WTC11 (cell line): ENCODE results near the gene GRIA4. TPM values are rescaled to one million over a fixed set of nuclear protein-coding genes. Genes with fewer than 3 reads are reported as not detected.

ENCODE experiments used
- ATAC-seq: fragments of 200-7000 bp; cut with Tn5 transposase; 2 replicates; pipeline ENCODE4 v1.10.0; 2021; ENCODE audit warnings: mild to moderate bottlenecking, moderate library complexity
- CTCF ChIA-PET: fragments of 300-600 bp; sonication (Branson Sonifier 250); formaldehyde crosslinking; loops from one replicate; lab custom pipeline; 2021; ENCODE audit warnings: antibody characterized with exemption; lab: Charles Lee
- POLR2A ChIA-PET: fragments of 350-600 bp; sonication (Branson Sonifier 250); formaldehyde crosslinking; loops from one replicate; lab custom pipeline; 2021; ENCODE audit warnings: antibody characterized with exemption; lab: Charles Lee
- DNase-seq: peaks from one replicate; pipeline ENCODE4 v3.0.0; 2021; ENCODE audit warnings: low spot score
- H3K27ac Mint-ChIP-seq: 2 replicates; pipeline ENCODE4 v1.8.0; 2021; ENCODE audit warnings: mixed read lengths
- H3K27me3 Mint-ChIP-seq: 2 replicates; pipeline ENCODE4 v1.8.0; 2021; ENCODE audit warnings: low read depth, mild to moderate bottlenecking, moderate library complexity, mixed read lengths
- H3K36me3 Mint-ChIP-seq: 2 replicates; pipeline ENCODE4 v1.8.0; 2021; ENCODE audit warnings: mixed read lengths
- H3K4me1 Mint-ChIP-seq: 2 replicates; pipeline ENCODE4 v1.8.0; 2022; ENCODE audit warnings: mixed read lengths
- H3K4me3 Mint-ChIP-seq: 2 replicates; pipeline ENCODE4 v1.8.0; 2021; ENCODE audit warnings: mild to moderate bottlenecking, moderate library complexity, mixed read lengths
- H3K9me3 Mint-ChIP-seq: 2 replicates; pipeline ENCODE4 v1.8.0; 2021; ENCODE audit warnings: mixed read lengths
- ETV6 ChIP-seq: sonication (generic); formaldehyde crosslinking; IDR thresholded peaks from 2 replicates; pipeline ENCODE4 v1.8.1; 2022; ENCODE audit warnings: mild to moderate bottlenecking, missing genetic modification reagents
- FOXP1 ChIP-seq: sonication (generic); formaldehyde crosslinking; IDR thresholded peaks from 2 replicates; pipeline ENCODE4 v1.8.0; 2022; ENCODE audit warnings: missing genetic modification reagents, mild to moderate bottlenecking, moderate library complexity, borderline replicate concordance
- GTF2I ChIP-seq: fragments of 250-450 bp; sonication (Bioruptor Pico); conservative IDR thresholded peaks from 2 replicates; pipeline ENCODE4 v1.4.0; 2021; ENCODE audit warnings: mild to moderate bottlenecking
- HMGA2 ChIP-seq: fragments of 250-450 bp; sonication (Bioruptor Pico); IDR thresholded peaks from 2 replicates; pipeline ENCODE4 v1.4.0; 2021; ENCODE audit warnings: mild to moderate bottlenecking, moderate library complexity
- OVOL2 ChIP-seq: fragments of 250-450 bp; sonication (Bioruptor Pico); IDR thresholded peaks from 2 replicates; pipeline ENCODE4 v1.9.0; 2021; ENCODE audit warnings: mild to moderate bottlenecking, borderline replicate concordance
- RORB ChIP-seq: fragments of 250-450 bp; sonication (Bioruptor Pico); IDR thresholded peaks from 2 replicates; pipeline ENCODE4 v1.9.0; 2021; ENCODE audit warnings: mild to moderate bottlenecking
- ZBTB21 ChIP-seq: sonication (generic); formaldehyde crosslinking; IDR thresholded peaks from 2 replicates; pipeline ENCODE4 v1.8.1; 2023; ENCODE audit warnings: mild to moderate bottlenecking, missing genetic modification reagents, borderline replicate concordance
- ZNF317 ChIP-seq: sonication (generic); formaldehyde crosslinking; IDR thresholded peaks from 2 replicates; pipeline ENCODE4 v1.8.1; 2023; ENCODE audit warnings: low read depth, mild to moderate bottlenecking, moderate library complexity, missing genetic modification reagents, borderline replicate concordance
- ZNF396 ChIP-seq: fragments of 250-450 bp; sonication (Bioruptor Pico); IDR thresholded peaks from 2 replicates; pipeline ENCODE4 v1.8.0; 2021; ENCODE audit warnings: mild to moderate bottlenecking, moderate library complexity, borderline replicate concordance
- total RNA-seq: library from RNA; stranded (reverse); gene quantifications from 3 replicates; pipeline ENCODE4 v1.2.3, GENCODE V29; 2021
- TF ChIP-seq, protein P1 (sequence below): fragments of 250-450 bp; sonication (Bioruptor Pico); IDR thresholded peaks from 2 replicates; pipeline ENCODE4 v1.9.0; 2021; ENCODE audit warnings: mild to moderate bottlenecking, borderline replicate concordance
- TF ChIP-seq, protein P2 (sequence below): fragments of 250-450 bp; sonication (Bioruptor Pico); conservative IDR thresholded peaks from 2 replicates; pipeline ENCODE4 v1.9.0; 2021; ENCODE audit warnings: mild to moderate bottlenecking
- TF ChIP-seq, protein P3 (sequence below): sonication (generic); formaldehyde crosslinking; IDR thresholded peaks from 2 replicates; pipeline ENCODE4 v1.8.1; 2023; ENCODE audit warnings: mild to moderate bottlenecking, missing genetic modification reagents, moderate library complexity
- TF ChIP-seq, protein P4 (sequence below): fragments of 250-450 bp; sonication (Bioruptor Pico); IDR thresholded peaks from 2 replicates; pipeline ENCODE4 v2.1.2; 2022; ENCODE audit warnings: mild to moderate bottlenecking, moderate library complexity
- TF ChIP-seq, protein P5 (sequence below): sonication (generic); formaldehyde crosslinking; IDR thresholded peaks from 2 replicates; pipeline ENCODE4 v1.8.0; 2023; ENCODE audit warnings: missing genetic modification reagents
- TF ChIP-seq, protein P6 (sequence below): sonication (generic); formaldehyde crosslinking; IDR thresholded peaks from 2 replicates; pipeline ENCODE4 v1.8.1; 2023; ENCODE audit warnings: mild to moderate bottlenecking, moderate library complexity, missing genetic modification reagents
- TF ChIP-seq, protein P7 (sequence below): sonication (generic); formaldehyde crosslinking; IDR thresholded peaks from 2 replicates; pipeline ENCODE4 v1.8.1; 2023; ENCODE audit warnings: mild to moderate bottlenecking, missing genetic modification reagents, moderate library complexity
- TF ChIP-seq, protein P8 (sequence below): sonication (generic); formaldehyde crosslinking; IDR thresholded peaks from 2 replicates; pipeline ENCODE4 v1.8.0; 2022; ENCODE audit warnings: mild to moderate bottlenecking, missing genetic modification reagents

Gene GRIA4
- total RNA-seq, 1 experiment from 2014 or later, result 11.4 TPM

DNA sequence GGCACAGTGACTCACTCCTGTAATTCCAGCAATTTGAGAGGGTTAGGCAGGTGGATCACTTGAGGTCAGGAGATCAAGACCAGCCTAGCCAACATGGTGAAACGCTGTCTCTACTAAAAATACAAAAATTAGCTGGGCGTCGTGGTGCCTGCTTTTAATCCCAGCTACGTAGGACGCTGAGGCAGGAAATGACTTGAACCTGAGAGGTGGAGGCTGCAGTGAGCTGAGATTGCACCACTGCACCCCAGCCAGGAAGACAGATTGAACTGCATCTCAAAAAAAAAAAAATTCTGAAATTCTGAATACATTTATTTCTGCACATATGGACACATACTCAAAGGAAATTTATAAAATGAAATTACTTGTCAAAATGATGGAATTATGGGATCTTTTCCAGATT is 103.2 kb downstream of the GRIA4 start (continued):
- TF ChIP-seq, protein P1, sequence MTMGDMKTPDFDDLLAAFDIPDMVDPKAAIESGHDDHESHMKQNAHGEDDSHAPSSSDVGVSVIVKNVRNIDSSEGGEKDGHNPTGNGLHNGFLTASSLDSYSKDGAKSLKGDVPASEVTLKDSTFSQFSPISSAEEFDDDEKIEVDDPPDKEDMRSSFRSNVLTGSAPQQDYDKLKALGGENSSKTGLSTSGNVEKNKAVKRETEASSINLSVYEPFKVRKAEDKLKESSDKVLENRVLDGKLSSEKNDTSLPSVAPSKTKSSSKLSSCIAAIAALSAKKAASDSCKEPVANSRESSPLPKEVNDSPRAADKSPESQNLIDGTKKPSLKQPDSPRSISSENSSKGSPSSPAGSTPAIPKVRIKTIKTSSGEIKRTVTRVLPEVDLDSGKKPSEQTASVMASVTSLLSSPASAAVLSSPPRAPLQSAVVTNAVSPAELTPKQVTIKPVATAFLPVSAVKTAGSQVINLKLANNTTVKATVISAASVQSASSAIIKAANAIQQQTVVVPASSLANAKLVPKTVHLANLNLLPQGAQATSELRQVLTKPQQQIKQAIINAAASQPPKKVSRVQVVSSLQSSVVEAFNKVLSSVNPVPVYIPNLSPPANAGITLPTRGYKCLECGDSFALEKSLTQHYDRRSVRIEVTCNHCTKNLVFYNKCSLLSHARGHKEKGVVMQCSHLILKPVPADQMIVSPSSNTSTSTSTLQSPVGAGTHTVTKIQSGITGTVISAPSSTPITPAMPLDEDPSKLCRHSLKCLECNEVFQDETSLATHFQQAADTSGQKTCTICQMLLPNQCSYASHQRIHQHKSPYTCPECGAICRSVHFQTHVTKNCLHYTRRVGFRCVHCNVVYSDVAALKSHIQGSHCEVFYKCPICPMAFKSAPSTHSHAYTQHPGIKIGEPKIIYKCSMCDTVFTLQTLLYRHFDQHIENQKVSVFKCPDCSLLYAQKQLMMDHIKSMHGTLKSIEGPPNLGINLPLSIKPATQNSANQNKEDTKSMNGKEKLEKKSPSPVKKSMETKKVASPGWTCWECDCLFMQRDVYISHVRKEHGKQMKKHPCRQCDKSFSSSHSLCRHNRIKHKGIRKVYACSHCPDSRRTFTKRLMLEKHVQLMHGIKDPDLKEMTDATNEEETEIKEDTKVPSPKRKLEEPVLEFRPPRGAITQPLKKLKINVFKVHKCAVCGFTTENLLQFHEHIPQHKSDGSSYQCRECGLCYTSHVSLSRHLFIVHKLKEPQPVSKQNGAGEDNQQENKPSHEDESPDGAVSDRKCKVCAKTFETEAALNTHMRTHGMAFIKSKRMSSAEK (CRISPR knock-in tag), result no peak

DNA sequence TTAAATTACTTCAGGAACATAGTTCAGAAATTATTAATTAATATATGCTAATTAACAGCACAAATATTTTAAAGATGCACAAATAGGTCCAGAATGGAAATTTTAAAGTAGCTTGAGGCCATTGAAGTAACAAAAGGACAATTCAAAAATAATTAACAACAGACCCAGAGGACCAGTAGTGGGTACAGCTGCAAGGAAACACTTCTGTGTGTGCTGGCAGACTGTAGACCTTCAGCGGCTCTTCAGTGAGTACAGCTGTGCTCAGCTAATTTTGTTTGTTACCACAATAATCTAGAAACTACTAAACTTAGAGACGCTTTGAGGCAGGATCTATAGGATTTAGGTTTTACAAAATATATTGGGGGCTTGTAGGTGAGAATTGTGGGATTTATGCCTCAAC is 103.8 kb downstream of the GRIA4 start:
- DNase-seq (no peak), ATAC-seq (no peak; the same call in 1 of the 2 replicates)
- TF ChIP-seq ZBTB21 (CRISPR knock-in tag), result no peak
- TF ChIP-seq HMGA2 (CRISPR knock-in tag), result no peak
- ChIA-PET CTCF (no interaction called here), POLR2A (no interaction called here)
- Mint-ChIP-seq H3K27me3 (no peaks in the 10 kb centered on the region), H3K4me1 (peaks cover 6% of the 10 kb centered on the region), H3K9me3 (no peaks in the 10 kb centered on the region), H3K4me3 (no peak overlapping the region), H3K27ac (no peak overlapping the region), H3K36me3 (0 out of 2 replicates have a peak, but pooled peaks cover 2% of the 10 kb centered on the region)

DNA sequence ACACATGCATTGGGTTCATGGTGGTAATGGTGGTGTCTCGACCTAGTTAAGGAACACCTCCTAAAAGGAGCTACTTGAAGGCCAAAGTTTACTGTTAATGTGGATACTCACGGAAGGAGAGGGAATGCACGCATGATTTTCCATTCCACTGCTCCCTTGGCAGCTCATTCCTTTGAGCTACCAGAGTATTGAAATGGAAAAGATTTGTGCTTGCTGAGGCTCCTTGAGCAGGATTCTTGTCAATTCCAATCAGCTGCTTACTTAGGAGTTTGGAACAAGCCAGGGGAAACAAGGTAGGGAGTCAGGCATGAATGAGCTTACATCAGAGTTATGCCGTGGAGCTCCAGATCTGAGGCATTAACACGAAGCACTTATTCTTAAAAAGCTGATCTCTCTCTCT is 108.8 kb downstream of the GRIA4 start:
- peaks cover 3% of the 10 kb centered on the region for H3K9me3 Mint-ChIP-seq
- ChIA-PET POLR2A (interaction anchor here (0.9 kb wide), 1 partner anchor 22 kb away, joined by 3 read pairs; no protein-coding TSS in a partner anchor), CTCF (no interaction called here)
- H3K27ac Mint-ChIP-seq, result peak overlapping the region; percentile 14
- no peaks in the 10 kb centered on the region for H3K27me3 Mint-ChIP-seq
- ATAC-seq, result peak; percentile 28; the same call in 1 of the 2 replicates
- peaks cover 20% of the 10 kb centered on the region for H3K4me1 Mint-ChIP-seq
- H3K36me3 Mint-ChIP-seq, result 0 out of 2 replicates have a peak, but pooled peaks cover 4% of the 10 kb centered on the region
- no peak for DNase-seq
- H3K4me3 Mint-ChIP-seq, result no peak overlapping the region
- TF ChIP-seq, protein P2, sequence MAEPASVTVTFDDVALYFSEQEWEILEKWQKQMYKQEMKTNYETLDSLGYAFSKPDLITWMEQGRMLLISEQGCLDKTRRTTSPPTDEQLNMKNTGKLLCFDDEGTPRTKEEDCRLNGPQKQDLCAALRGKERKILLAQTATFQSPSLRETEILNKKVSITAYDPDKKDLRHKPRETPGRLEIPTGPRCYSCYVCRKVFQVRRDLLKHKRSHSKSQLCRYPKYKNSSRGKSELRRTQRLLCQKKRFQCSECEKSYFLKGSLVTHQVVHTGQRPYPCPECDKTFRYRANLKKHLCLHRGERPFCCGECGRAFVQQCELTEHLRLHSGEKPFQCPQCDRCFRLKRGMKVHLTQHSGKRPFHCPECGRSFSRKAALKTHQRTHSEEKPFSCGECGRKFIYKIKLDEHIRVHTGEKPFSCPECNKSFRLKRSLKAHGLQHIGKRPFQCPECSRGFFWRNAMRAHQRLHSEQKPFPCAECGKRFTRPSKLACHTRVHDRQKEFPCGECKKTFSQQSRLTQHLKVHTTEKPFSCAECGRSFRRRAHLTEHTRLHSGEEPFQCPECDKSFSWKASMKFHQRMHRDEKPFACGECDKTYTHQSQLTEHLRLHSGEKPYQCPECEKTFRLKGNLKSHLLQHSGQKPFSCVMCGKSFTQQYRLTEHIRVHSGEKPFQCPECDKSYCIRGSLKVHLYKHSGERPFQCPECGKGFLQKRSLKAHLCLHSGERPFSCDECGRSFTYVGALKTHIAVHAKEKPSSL (CRISPR knock-in tag), result no peak
- TF ChIP-seq, protein P3, sequence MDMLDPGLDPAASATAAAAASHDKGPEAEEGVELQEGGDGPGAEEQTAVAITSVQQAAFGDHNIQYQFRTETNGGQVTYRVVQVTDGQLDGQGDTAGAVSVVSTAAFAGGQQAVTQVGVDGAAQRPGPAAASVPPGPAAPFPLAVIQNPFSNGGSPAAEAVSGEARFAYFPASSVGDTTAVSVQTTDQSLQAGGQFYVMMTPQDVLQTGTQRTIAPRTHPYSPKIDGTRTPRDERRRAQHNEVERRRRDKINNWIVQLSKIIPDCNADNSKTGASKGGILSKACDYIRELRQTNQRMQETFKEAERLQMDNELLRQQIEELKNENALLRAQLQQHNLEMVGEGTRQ (CRISPR knock-in tag), result no peak
- TF ChIP-seq, protein P4, sequence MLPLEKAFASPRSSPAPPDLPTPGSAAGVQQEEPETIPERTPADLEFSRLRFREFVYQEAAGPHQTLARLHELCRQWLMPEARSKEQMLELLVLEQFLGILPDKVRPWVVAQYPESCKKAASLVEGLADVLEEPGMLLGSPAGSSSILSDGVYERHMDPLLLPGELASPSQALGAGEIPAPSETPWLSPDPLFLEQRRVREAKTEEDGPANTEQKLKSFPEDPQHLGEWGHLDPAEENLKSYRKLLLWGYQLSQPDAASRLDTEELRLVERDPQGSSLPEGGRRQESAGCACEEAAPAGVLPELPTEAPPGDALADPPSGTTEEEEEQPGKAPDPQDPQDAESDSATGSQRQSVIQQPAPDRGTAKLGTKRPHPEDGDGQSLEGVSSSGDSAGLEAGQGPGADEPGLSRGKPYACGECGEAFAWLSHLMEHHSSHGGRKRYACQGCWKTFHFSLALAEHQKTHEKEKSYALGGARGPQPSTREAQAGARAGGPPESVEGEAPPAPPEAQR (CRISPR knock-in tag), result no peak
- TF ChIP-seq FOXP1 (no peak), ETV6 (CRISPR knock-in tag) (no peak), ZNF396 (CRISPR knock-in tag) (no peak), OVOL2 (CRISPR knock-in tag) (no peak), GTF2I (CRISPR knock-in tag) (no peak), RORB (no peak), ZNF317 (CRISPR knock-in tag) (no peak)
- TF ChIP-seq, protein P5, sequence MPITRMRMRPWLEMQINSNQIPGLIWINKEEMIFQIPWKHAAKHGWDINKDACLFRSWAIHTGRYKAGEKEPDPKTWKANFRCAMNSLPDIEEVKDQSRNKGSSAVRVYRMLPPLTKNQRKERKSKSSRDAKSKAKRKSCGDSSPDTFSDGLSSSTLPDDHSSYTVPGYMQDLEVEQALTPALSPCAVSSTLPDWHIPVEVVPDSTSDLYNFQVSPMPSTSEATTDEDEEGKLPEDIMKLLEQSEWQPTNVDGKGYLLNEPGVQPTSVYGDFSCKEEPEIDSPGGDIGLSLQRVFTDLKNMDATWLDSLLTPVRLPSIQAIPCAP (CRISPR knock-in tag), result no peak
- TF ChIP-seq, protein P6, sequence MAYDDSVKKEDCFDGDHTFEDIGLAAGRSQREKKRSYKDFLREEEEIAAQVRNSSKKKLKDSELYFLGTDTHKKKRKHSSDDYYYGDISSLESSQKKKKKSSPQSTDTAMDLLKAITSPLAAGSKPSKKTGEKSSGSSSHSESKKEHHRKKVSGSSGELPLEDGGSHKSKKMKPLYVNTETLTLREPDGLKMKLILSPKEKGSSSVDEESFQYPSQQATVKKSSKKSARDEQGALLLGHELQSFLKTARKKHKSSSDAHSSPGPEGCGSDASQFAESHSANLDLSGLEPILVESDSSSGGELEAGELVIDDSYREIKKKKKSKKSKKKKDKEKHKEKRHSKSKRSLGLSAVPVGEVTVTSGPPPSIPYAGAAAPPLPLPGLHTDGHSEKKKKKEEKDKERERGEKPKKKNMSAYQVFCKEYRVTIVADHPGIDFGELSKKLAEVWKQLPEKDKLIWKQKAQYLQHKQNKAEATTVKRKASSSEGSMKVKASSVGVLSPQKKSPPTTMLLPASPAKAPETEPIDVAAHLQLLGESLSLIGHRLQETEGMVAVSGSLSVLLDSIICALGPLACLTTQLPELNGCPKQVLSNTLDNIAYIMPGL (CRISPR knock-in tag), result no peak
- TF ChIP-seq, protein P7, sequence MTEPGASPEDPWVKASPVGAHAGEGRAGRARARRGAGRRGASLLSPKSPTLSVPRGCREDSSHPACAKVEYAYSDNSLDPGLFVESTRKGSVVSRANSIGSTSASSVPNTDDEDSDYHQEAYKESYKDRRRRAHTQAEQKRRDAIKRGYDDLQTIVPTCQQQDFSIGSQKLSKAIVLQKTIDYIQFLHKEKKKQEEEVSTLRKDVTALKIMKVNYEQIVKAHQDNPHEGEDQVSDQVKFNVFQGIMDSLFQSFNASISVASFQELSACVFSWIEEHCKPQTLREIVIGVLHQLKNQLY (CRISPR knock-in tag), result no peak
- TF ChIP-seq, protein P8, sequence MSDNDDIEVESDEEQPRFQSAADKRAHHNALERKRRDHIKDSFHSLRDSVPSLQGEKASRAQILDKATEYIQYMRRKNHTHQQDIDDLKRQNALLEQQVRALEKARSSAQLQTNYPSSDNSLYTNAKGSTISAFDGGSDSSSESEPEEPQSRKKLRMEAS, result no peak
